GM18505 (cell line): ENCODE results near the gene ZC3HAV1.
A peak's percentile ranks its signal among the peaks of the same experiment; 100 is the strongest.
"Not testable (repeated sequence)": the region's sequence is repeated elsewhere in the genome, so short reads cannot be mapped to it uniquely, and the experiment has no call there.

Experiments used
- ATAC-seq: cut with Tn5 transposase; IDR thresholded peaks from one replicate; pipeline ENCODE4 v1.9.1; 2021; ENCODE audit not compliant: unreplicated experiment
- POLR2A ChIP-seq: IDR thresholded peaks from 4 replicates; pipeline ENCODE4 v1.6.1; 2011; ENCODE audit warnings: borderline replicate concordance; ENCODE audit not compliant: insufficient read depth, insufficient read length; ENCODE audit errors: extremely low read depth

The ZC3HAV1 gene

DNA sequence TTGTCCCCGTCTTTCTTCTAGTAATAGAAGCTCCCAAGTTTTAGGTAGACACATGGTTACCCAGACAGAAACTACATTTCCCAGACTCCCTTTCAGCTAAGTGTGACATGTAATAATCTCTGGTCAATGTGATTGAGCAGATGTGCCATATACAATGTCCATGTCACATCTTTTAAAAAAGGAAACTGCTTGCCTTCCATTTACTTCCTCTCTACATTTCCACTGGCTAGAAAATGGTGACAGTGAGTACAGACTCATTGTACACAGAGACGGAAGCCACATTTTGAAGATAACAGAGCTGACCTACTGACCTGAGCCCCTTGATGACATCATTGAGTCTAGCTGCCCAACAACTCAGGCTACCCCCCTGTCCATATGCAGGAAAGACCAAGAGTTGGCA lies 21.3 kb downstream of the ZC3HAV1 start:
- ATAC-seq, result no peak
- TF ChIP-seq POLR2A, result no peak

DNA sequence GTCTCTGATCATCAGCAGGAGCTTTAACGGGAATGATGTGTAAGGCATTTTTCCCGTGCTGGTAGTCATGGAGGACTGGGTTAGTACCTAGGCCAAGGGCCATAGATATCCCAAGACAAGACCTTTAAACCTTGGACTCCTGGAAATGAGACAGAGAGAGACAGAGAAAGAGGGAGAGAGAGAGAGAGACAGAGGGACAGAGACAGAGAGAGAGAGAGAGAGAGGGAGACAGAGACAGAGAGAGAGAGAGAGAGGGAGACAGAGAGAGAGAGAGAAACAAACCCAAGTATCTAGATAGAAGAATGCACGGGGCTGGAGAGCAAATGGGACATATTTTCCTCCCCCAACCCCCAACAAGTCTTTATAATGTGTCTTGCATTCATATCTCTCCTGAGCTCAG lies 22.3 kb downstream of the ZC3HAV1 start:
- ATAC-seq, result no peak
- TF ChIP-seq POLR2A, result no peak

DNA sequence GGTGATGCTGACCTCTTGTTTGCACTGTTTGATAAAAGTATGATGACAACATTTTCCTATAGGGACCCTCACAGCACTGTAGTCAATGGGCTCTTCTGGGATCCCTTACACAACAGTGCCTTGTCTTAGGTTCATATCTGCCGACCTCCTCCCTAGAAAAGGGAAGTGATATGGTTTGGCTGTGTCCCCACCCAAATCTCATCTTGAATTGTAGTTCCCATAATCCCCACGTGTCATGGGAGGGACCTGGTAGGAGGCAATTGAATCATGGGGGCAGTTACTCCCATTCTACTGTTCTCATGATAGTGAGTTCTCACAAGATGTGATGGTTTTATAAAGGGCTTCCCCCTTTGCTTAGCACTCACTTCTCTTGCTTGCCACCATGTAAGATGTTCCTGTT lies 23.1 kb downstream of the ZC3HAV1 start:
- TF ChIP-seq POLR2A, result no peak
- no peak for ATAC-seq

DNA sequence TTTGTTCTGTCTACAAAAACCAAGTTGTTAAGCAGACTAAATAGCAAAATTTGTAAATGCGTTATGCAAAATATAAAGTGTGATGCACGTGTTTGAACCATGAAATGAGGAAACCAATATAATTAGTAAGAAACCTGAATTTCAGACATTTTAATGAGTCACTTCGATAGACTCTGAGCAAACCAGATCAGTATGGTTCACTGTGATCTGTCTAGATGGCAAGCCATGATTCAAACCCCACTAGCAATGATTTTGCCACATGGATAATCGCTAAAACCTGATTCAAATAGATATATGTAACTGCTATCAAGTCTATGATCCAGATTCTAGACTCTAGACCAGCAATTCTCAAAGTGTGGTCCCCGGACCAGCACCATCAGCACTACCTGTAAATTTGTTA lies 24.8 kb downstream of the ZC3HAV1 start:
- TF ChIP-seq POLR2A, result peak; percentile 7
- no peak for ATAC-seq

DNA sequence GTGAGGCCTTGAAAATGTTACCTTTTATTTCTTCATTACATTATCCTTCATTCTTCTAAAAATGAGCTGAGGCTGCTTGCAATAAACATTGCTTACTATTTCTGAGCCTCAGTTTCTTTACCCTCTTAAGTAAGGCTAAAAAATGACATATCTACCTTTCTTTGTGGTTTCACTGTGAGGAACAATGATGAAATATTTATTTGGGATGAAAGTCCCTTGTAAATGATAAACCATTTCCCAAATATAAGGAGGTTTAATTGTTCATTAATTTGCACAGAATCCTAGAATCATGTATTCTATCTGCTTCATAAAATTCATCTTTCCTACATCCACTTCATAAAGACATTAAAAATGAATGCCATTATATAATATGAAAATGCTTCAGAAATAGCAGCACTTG lies 27.9 kb downstream of the ZC3HAV1 start:
- TF ChIP-seq POLR2A, result no peak
- ATAC-seq, result no peak

DNA sequence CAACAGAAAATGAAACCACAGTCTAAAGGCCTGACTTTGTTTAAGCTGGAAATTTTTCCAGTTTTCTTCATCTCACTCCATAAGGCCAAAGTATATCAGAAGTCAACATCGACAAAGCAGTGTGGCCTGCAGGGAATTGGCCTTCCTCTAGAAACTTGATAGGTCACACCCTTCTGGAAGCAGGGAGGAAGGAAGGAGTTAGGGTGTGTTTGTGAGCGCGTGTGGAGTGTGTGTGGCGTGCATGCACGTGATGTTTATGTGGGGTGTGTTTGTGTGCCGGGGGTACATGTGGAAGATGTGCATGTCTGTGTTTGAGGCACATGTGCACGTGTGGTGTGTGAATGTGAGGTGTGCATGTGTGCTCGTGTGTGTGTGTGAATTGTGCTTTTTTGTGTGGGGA lies 28.6 kb downstream of the ZC3HAV1 start:
- no peak for TF ChIP-seq POLR2A
- no peak for ATAC-seq

DNA sequence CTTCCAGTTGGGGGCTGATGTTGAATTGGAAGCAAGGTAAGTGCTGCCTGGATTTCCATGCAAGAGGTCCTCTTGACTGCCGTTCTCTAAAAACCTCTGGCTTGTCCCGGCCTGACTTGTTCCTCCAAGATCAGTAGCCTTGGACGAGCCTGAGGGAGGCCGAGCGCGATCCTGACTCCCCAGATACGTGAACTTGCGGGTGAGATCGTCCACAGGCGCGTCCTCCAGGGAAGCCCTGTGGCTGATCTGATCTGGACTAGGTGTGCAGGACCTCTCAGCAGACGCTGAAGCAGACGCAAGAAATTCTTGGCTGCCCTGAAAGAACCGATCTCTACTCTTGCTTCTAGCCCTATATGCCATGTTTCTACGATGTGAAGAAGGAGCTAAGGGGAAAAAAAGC lies 29.7 kb downstream of the ZC3HAV1 start:
- TF ChIP-seq POLR2A, result no peak
- ATAC-seq, result no peak

DNA sequence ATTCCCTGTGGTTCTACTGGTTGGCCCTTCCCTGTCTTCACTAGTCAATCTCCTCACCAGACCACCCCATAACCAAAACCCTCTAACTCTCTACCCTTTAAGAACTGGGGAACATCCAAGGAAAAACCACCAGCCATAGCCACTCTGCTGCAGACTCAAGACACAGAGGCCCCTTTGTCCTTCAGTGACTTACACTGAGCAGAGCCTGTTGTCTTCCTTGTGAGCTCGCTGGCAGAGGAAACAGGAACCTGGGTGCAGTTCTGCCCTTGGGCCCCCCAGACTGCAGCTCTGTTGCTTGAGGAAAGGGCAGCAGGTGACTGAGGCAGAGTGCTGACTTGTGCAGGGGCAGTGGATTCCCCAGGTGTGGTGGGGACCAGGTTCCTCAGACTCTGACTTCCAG lies 30.6 kb downstream of the ZC3HAV1 start:
- no peak for TF ChIP-seq POLR2A
- no peak for ATAC-seq

DNA sequence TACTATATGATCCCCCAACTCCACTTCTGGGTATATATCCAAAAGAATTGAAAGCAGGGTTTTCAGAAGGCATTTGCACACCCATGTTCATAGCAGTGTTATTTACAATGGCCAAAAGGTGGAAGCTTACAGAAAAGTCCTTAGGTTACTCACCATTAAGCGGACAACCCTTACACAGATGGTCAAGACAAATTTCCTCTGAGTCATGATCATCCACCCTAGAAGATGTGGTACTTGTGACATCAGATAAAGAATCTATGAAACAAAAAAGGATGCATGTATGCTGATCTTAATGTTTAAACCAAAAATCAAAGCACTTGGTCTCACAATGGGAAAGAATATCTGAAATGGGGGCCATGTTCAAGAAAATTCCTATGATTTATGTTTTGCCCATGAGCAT lies 31.1 kb downstream of the ZC3HAV1 start:
- TF ChIP-seq POLR2A, result no peak
- no peak for ATAC-seq

DNA sequence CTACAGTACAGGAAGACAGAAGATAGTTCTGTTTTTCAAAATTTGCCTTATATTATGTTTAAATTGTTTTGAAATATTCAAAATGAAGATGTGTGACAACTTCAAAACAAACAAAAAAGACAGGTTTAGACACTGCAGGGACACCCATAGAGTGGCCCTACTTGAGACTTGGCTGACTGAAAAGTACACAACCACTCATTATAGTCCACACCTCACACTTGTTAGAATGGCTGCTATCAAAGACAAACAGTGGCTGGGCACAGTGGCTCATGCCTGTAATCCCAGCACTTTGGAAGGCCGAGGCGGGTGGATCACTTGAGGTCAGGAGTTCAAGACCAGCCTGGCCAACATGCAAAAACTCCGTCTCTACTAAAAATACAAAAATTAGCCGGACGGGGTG lies 31.8 kb downstream of the ZC3HAV1 start:
- not testable (repeated sequence) for ATAC-seq

DNA sequence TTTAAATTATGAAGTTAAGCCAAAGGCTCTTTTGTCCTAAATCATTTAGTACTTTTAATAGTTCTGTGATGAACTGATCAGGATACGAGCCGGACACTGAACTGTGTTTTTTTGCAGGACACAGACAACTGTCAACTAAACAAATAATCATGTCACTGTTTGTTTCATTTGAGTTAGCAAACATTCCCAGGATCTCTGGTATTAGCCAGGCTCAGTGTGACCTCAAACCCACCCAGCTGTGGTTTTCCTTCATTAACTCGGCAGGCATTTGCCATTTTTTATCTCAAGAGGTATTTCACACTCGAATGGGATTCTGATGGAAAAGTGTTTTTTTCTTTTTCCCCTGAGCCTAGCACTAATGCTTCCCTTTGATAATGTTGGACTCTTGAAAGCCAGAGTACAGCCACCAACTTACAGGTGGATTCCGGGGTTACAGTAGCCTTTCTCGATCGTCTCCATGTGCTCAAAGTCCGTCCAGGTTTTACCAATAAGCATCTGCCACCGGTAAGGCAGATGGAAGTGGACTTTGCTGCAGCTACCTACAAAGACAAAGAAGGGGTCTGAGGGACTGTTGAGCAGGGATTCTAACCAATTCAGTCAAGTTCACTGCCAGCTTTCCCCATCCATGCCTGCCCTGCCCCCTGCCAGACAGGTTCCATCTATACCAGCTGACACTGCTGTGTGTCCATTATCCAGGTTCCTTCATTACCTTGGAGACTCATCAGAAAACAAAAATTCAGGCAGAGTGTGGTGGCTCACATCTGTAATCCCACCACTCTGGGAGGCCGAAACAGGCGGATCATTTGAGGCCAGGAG lies 33.4 kb downstream of the ZC3HAV1 start:
- TF ChIP-seq POLR2A, result no peak
- no peak for ATAC-seq

DNA sequence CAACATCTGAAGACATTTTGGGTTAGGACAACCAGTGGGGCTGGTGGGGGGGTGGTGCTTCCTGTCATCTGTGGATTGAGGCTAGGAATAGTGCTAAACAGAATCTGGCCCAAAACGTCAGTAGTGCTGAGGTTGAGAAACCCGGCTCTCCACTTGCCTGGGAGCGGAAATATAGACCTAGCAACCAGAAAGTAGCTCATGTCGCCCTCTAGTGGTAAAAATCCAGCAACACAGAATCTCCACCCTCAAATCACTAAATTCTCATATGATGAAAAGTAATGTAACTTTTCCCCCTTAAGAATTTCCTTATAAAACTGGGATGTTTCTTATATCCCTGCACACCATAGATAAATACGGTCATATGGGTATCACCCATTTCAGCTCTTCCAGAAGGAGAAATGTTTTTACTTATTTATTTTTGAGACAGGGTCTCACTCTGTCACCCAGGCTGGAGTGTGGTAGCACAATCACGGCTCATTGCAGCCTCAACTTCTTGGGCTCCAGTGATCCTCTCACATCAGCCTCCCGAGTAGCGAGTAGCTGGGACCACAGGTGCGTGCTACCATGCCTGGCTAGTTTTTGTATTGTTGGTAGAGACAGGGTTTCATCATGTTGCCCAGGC lies 34.4 kb downstream of the ZC3HAV1 start:
- peak; percentile 75 for ATAC-seq
- TF ChIP-seq POLR2A, result no peak

DNA sequence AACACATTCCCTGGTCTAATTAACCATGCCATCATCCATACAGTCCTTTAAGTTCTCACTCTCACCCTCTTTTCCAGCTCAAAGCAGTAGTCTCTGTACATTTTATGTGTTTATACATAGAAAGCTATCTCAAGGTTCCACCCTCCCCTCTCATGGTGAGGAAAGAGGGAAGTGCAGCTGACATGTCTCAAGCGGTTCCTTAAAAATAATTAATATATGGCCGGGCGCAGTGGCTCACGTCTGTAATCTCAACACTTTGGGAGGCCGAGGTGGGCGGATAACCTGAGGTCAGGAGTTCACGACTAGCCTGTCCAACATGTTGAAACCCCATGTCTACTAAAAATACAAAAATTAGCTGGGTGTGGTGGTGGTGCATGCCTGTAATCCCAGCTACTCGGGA lies 36.7 kb downstream of the ZC3HAV1 start:
- ATAC-seq, result no peak
- TF ChIP-seq POLR2A, result no peak

DNA sequence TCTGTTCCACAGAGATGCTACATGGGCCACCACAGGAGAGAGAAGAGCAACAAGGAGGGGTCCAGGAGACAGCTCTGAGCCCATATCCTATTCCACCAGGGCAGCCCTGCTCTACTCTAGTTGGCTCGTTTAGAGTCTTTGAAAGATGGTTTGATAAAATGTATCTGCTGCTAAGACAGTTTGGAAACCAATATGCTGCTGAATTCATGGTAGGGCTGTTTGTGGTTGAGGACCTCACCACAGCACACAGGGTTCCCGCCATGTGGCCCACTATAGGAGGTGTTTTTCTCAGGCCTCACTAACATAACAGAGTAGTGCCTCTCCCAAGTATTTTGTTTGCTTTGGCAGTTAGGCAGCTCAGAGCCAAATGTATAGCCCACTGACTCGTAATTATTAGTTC lies 37.8 kb downstream of the ZC3HAV1 start:
- ATAC-seq, result no peak
- no peak for TF ChIP-seq POLR2A

DNA sequence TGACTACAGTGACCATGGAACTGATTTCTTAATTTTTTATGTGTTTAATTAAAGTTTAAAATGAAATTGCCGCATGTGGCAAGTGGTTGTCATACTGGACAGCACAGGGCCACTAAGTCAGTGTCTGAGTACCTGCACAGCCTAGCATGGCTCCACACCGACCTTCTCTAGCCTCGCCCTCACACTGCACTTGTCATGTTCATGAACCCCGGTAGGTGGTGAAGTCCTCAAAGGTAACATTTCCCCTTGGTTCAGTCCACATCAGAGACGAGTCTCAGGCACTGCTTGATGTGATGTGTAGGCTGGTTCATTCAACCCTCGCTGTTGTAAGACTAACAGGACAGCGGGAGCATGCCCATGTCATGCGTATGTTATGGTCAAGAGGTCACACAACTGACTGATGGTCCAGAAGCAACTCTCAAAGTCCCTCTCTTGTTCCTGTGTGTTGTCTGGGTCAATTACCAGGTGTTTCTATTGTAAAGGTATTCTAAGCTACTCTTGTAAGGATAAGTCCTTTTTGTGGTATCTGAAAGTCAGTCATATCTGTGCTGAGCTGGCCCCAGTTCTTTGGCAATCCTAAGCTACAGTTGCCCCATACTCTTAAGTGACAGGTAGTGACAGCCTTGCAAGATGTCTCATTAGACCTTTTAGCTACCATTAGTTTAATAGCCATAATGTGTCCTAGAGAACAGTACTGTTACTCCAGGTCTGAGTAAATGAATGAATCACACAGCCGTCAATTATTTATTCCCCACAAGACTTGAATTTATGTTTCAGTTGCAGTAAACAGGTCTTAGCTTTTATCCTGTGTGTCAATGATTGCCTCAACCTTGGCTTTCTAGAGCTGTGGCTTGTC lies 40.7 kb downstream of the ZC3HAV1 start:
- no peak for ATAC-seq
- no peak for TF ChIP-seq POLR2A

DNA sequence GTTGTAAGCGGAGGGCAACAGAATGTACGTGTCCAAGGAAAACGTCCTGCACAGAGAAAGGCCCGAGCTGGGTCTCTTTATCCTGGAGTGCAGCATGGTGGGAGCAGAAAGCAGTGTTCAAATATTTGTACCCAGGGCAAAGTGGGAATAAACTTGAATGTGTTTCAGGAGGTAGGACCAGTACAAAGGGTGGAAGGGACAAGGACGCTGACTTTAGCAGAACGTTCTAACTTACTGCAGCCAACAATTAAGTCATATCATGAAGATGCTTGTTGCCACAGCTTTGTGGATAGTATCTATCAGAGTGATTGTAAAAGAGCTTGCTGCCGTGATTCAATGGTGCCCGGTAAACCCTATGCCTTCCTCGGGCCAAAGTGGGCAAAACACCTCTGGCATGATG lies 43.2 kb downstream of the ZC3HAV1 start:
- peak; percentile 12 for TF ChIP-seq POLR2A
- no peak for ATAC-seq
